OCI-LY3 (cell line): ENCODE measurements around the gene ILF2.

ENCODE experiments used
- CTCF ChIP-seq: fragments of 200-600, 300-600 bp; sonication (generic); IDR thresholded peaks from 2 replicates; pipeline ENCODE4 v1.5.1; 2014; ENCODE audit warnings: antibody characterized with exemption, low read length, low read depth
- EZH2phosphoT487 ChIP-seq: fragments of 200-600 bp; shearing (Covaris generic); IDR thresholded peaks from 2 replicates; pipeline ENCODE4 v1.6.1; 2018; ENCODE audit warnings: antibody characterized with exemption, mixed run types, low read depth

- TF ChIP-seq CTCF: no peak
- no peak for TF ChIP-seq EZH2phosphoT487
Observed at GRCh38 chr1:153659656-153660055, 11.1 kb downstream of the ILF2 start.
